ENCODE measurements around the gene KPNA6.

DNA sequence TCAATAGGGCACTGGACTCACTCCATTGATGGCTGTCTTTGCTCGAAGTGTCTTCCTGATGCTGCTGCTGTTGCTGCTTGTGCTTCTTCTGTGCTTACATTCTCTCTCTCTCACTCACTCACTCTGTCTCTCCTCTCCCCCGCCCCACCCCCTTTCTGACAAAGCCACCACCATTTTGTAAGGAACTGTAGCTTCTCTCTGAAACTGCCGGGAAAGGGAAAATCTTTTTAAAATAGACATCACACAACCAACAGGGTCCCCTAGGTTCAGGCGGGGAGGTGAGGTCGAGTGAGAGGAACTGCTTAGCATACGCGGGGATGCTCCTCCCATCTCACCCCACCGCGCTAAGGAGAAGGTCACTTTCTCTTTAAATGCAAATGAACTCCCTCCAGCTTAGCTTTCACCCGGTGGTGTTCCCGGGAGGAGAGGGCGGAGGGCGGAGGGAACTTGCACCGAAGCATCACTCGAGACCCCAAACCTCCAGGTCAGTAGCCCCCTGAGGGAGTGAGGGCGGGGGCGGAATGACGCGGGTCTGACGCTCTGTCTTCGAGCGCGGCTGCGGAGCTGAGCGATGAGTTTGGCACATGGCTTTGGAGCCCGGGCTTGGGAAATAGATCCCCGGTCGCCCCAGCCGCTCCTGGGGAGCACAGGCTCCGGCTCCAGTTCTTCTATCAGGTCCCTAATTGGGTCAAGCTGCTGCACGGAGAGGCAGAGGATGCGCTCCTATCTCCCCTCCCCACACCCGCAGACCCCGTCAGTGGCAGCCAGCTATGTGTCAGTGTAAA is 92.6 kb downstream of the KPNA6 start, which contains the start of gene CCDC28B:
- TF ChIP-seq CTCF (conservative IDR thresholded peaks at IDR 0.05; ENCODE audit: low read length) (no peak), EZH2phosphoT487 (IDR thresholded peaks at IDR 0.05; ENCODE audit: borderline replicate concordance, low read depth, low read length) (no peak)
